ENCODE measurements around the gene CSK.

DNA sequence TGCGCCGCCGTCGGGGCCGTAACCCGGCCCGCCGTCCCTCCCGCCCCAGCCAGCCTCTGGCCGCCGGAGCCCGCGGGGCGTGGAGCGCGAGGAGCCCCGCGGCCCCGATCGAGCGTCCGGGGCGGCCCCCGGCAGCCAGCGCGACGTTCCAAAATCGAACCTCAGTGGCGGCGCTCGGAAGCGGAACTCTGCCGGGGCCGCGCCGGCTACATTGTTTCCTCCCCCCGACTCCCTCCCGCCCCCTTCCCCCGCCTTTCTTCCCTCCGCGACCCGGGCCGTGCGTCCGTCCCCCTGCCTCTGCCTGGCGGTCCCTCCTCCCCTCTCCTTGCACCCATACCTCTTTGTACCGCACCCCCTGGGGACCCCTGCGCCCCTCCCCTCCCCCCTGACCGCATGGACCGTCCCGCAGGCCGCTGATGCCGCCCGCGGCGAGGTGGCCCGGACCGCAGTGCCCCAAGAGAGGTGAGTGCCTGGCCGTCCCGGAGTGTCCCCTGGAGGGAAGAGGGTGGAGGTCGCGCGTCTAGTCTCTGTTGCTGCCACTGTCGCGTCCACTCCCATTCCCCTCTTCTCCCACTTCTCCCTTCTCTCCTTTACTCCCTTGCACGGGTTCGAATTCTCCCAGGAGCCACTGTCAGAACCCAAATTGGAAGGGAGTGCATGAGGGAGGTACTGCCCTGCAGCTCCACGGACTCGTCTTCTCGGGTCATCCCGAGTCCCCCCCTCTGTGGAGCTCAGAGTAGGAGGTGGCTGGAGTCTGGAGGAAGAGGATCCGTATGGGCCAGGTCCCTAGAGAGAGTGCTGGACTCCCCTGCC, 585 bp downstream of the CSK start:
- TF ChIP-seq POLR2A (IDR thresholded peaks at IDR 0.05) = no peak
- TF ChIP-seq, protein P1, sequence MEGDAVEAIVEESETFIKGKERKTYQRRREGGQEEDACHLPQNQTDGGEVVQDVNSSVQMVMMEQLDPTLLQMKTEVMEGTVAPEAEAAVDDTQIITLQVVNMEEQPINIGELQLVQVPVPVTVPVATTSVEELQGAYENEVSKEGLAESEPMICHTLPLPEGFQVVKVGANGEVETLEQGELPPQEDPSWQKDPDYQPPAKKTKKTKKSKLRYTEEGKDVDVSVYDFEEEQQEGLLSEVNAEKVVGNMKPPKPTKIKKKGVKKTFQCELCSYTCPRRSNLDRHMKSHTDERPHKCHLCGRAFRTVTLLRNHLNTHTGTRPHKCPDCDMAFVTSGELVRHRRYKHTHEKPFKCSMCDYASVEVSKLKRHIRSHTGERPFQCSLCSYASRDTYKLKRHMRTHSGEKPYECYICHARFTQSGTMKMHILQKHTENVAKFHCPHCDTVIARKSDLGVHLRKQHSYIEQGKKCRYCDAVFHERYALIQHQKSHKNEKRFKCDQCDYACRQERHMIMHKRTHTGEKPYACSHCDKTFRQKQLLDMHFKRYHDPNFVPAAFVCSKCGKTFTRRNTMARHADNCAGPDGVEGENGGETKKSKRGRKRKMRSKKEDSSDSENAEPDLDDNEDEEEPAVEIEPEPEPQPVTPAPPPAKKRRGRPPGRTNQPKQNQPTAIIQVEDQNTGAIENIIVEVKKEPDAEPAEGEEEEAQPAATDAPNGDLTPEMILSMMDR (IDR thresholded peaks at IDR 0.05) = no peak

Data from esophagus squamous epithelium (tissue), 4 donors.